Sigmoid colon (tissue), 4 donors: ENCODE measurements around the gene PSORS1C2.
"Not testable (repeated sequence)": the region's sequence is repeated elsewhere in the genome, so short reads cannot be mapped to it uniquely, and the experiment has no call there.

Experiments
- CTCF ChIP-seq, 4 experiments: fragments of 450-650 bp in 3 of 4; fragments of 200-600 bp in 1 of 4; IDR thresholded peaks; one replicate each; pipeline ENCODE4 v1.5.1; 2016 to 2019; ENCODE audit warnings: antibody characterized with exemption in 4 of 4, mild to moderate bottlenecking in 3 of 4, moderate library complexity in 2 of 4
- EP300 ChIP-seq, 4 donors: sonication (generic); formaldehyde crosslinking; IDR thresholded peaks; one replicate each; pipeline ENCODE4 v1.6.1; 2017; ENCODE audit warnings: antibody characterized with exemption in 4 of 4
- POLR2A ChIP-seq, 2 donors: fragments of 450-650 bp; IDR thresholded peaks; one replicate each; pipeline ENCODE4 v1.6.1; 2016; ENCODE audit warnings: antibody characterized with exemption in 2 of 2, mild to moderate bottlenecking in 2 of 2, moderate library complexity in 2 of 2
- POLR2AphosphoS5 ChIP-seq, 4 donors: sonication (generic); formaldehyde crosslinking; IDR thresholded peaks; one replicate each; pipeline ENCODE4 v1.6.1; 2017; ENCODE audit warnings: antibody characterized with exemption in 4 of 4

- TF ChIP-seq POLR2AphosphoS5, EP300, POLR2A, CTCF (IDR thresholded peaks at IDR 0.05): not testable (repeated sequence)
Measured at GRCh38 chr6:31183859-31184258, 45.0 kb upstream of the PSORS1C2 start.
